ENCODE results near the gene ZNF627.
"Not testable (repeated sequence)": the region's sequence is repeated elsewhere in the genome, so short reads cannot be mapped to it uniquely, and the experiment has no call there.

ZNF627 gene

GRCh38 chr19:11574689-11575088 lies 22.6 kb upstream of the ZNF627 start:
- DNase-seq (ENCODE audit: low read depth), result no peak

GRCh38 chr19:11576227-11576626 lies 21.1 kb upstream of the ZNF627 start:
- DNase-seq (ENCODE audit: low read depth), result no peak

GRCh38 chr19:11577451-11578257 lies 19.6 kb upstream of the ZNF627 start, which contains the start of gene ACP5:
TSS of gene ACP5 (minus strand) at chr19:11577645. CDS start at chr19:11577317, 328 bp downstream.
- DNase-seq (ENCODE audit: low read depth), result no peak

- DNase-seq (ENCODE audit: low read depth), result no peak
Observed at GRCh38 chr19:11578258-11579142, 18.8 kb upstream of the ZNF627 start.

GRCh38 chr19:11580116-11580515 lies 17.2 kb upstream of the ZNF627 start:
- DNase-seq (ENCODE audit: low read depth), result no peak

GRCh38 chr19:11581740-11582139 lies 15.5 kb upstream of the ZNF627 start:
- no peak for DNase-seq (ENCODE audit: low read depth)

GRCh38 chr19:11586331-11586730 lies 11.0 kb upstream of the ZNF627 start:
- no peak for DNase-seq (ENCODE audit: low read depth)

- DNase-seq (ENCODE audit: low read depth), result peak; percentile 61
Observed at GRCh38 chr19:11587302-11587974, 9.8 kb upstream of the ZNF627 start.

- DNase-seq (ENCODE audit: low read depth), result no peak
Observed at GRCh38 chr19:11587975-11588631, 9.2 kb upstream of the ZNF627 start.

GRCh38 chr19:11594084-11594483 lies 3.2 kb upstream of the ZNF627 start:
- no peak for DNase-seq (ENCODE audit: low read depth)

GRCh38 chr19:11596156-11596555 lies 1.1 kb upstream of the ZNF627 start:
- DNase-seq (ENCODE audit: low read depth), result no peak

GRCh38 chr19:11598103-11598483 lies 810 bp downstream of the ZNF627 start:
- no peak for DNase-seq (ENCODE audit: low read depth)

- DNase-seq (ENCODE audit: low read depth), result no peak
Observed at GRCh38 chr19:11598746-11599145, 1.5 kb downstream of the ZNF627 start.

GRCh38 chr19:11599704-11600103 lies 2.4 kb downstream of the ZNF627 start:
- not testable (repeated sequence) for DNase-seq (ENCODE audit: low read depth)

- DNase-seq (ENCODE audit: low read depth), result no peak
Observed at GRCh38 chr19:11606484-11606883, 9.2 kb downstream of the ZNF627 start.

GRCh38 chr19:11611730-11612129 lies 14.4 kb downstream of the ZNF627 start:
- DNase-seq (ENCODE audit: low read depth), result no peak

- no peak for DNase-seq (ENCODE audit: low read depth)
Observed at GRCh38 chr19:11612816-11613511, 15.7 kb downstream of the ZNF627 start.

GRCh38 chr19:11617180-11618062 lies 20.1 kb downstream of the ZNF627 start:
- no peak for DNase-seq (ENCODE audit: low read depth)

- no peak for DNase-seq (ENCODE audit: low read depth)
Observed at GRCh38 chr19:11620553-11620952, 23.3 kb downstream of the ZNF627 start.

- DNase-seq (ENCODE audit: low read depth), result not testable (repeated sequence)
Observed at GRCh38 chr19:11622401-11622800, 25.1 kb downstream of the ZNF627 start.

Data from stimulated activated CD4-positive, alpha-beta T cell treated with anti-CD3 and anti-CD28 coated beads, Interleukin-2, amount 100 ng/mL, for 4 hours (primary cell).